DND-41 (cell line): ENCODE results near the gene CENPP.
A peak's percentile ranks its signal among the peaks of the same experiment; 100 is the strongest.

Experiments used
- ATAC-seq: fragments of 200-7000 bp; cut with Tn5 transposase; 3 replicates; pipeline ENCODE4 v1.9.1; 2021; ENCODE audit warnings: low read depth; ENCODE audit not compliant: insufficient read depth
- DNase-seq: peaks from one replicate; pipeline ENCODE4 v3.0.0-alpha.2; 2020
- H2AFZ ChIP-seq: 2 replicates; pipeline ENCODE4 v1.6.0; 2012; ENCODE audit warnings: low read depth, low read length
- H3K27ac ChIP-seq: 2 replicates; pipeline ENCODE4 v1.5.1; 2012; ENCODE audit warnings: low read length, inconsistent platforms
- H3K27me3 ChIP-seq: fragments of 200-600 bp; sonication (generic); 2 replicates; pipeline ENCODE4 v1.6.0; 2012; ENCODE audit warnings: low read length, mild to moderate bottlenecking, inconsistent platforms; ENCODE audit not compliant: insufficient read depth, poor library complexity
- H3K36me3 ChIP-seq: 2 replicates; pipeline ENCODE4 v1.5.1; 2012; ENCODE audit warnings: low read length, inconsistent platforms; ENCODE audit not compliant: insufficient read depth
- H3K4me1 ChIP-seq: 2 replicates; pipeline ENCODE4 v1.5.1; 2012; ENCODE audit warnings: mild to moderate bottlenecking, low read length; ENCODE audit not compliant: insufficient read depth
- H3K4me2 ChIP-seq: 2 replicates; pipeline ENCODE4 v1.6.0; 2012; ENCODE audit warnings: mild to moderate bottlenecking, moderate library complexity, low read length, inconsistent platforms; ENCODE audit not compliant: insufficient read depth
- H3K4me3 ChIP-seq, 2 experiments: fragments of 200-600 bp in 1 of 2; shearing (Covaris generic) in 1 of 2; 2 replicates each; pipeline ENCODE4 v1.5.1; 2012 to 2016; ENCODE audit warnings: inconsistent platforms in 2 of 2, low read length in 2 of 2, mild to moderate bottlenecking in 2 of 2, low read depth in 1 of 2, moderate library complexity in 1 of 2
- H3K79me2 ChIP-seq: 2 replicates; pipeline ENCODE4 v1.6.0; 2012; ENCODE audit warnings: low read length, inconsistent platforms; ENCODE audit not compliant: insufficient read depth
- H3K9ac ChIP-seq: 2 replicates; pipeline ENCODE4 v1.6.0; 2012; ENCODE audit warnings: low read depth, mild to moderate bottlenecking, inconsistent platforms, low read length, moderate library complexity
- H3K9me3 ChIP-seq: 2 replicates; pipeline ENCODE4 v1.5.1; 2012; ENCODE audit warnings: low read length, moderate library complexity, mild to moderate bottlenecking, inconsistent platforms; ENCODE audit not compliant: insufficient read depth, severe bottlenecking
- H4K20me1 ChIP-seq: 2 replicates; pipeline ENCODE4 v1.6.0; 2012; ENCODE audit warnings: low read length; ENCODE audit not compliant: insufficient read depth
- EZH2 ChIP-seq: IDR thresholded peaks from 3 replicates; pipeline ENCODE4 v1.6.1; 2012; ENCODE audit warnings: borderline replicate concordance, low read depth, mild to moderate bottlenecking, moderate library complexity, low read length, inconsistent platforms; ENCODE audit not compliant: severe bottlenecking
- TF ChIP-seq, protein P1 (sequence below): IDR thresholded peaks from 2 replicates; pipeline ENCODE4 v1.5.1; 2012; ENCODE audit warnings: borderline replicate concordance, low read length, moderate library complexity, mild to moderate bottlenecking; ENCODE audit not compliant: poor library complexity, severe bottlenecking; ENCODE audit errors: extremely low read depth

The CENPP gene

DNA sequence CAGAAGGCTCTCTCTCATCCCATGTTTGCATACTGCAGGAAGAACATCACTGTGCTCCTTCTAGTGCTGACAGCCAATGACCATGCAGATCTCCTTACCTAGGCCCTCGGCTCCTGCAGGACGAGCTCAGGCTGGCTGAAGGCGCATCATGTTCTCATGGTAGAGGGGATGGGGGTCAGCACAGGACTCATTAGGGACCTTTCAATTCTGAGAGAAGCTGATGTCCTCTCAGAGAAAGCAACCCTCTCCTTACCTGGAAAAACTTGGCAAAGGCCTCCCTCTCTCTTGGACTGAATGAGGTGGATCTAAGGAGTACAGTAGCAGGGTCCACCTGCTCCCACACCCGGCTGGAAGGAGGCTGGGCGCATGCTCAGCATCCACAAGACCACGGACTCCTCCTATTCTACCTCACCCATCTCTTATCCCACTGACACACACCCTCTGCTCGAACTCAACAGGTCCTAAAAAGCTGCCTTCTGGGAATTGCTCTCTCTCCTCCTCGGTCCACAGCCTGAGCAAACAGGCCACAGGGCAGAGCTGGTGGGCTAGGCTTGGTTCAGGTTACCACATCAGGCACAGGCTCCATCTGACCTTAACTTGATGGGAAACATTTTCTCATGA lies 341.3 kb downstream of the CENPP start:
- peaks cover 35% of the 10 kb centered on the region for H3K4me1 ChIP-seq
- H3K4me2 ChIP-seq = no peak overlapping the region

DNA sequence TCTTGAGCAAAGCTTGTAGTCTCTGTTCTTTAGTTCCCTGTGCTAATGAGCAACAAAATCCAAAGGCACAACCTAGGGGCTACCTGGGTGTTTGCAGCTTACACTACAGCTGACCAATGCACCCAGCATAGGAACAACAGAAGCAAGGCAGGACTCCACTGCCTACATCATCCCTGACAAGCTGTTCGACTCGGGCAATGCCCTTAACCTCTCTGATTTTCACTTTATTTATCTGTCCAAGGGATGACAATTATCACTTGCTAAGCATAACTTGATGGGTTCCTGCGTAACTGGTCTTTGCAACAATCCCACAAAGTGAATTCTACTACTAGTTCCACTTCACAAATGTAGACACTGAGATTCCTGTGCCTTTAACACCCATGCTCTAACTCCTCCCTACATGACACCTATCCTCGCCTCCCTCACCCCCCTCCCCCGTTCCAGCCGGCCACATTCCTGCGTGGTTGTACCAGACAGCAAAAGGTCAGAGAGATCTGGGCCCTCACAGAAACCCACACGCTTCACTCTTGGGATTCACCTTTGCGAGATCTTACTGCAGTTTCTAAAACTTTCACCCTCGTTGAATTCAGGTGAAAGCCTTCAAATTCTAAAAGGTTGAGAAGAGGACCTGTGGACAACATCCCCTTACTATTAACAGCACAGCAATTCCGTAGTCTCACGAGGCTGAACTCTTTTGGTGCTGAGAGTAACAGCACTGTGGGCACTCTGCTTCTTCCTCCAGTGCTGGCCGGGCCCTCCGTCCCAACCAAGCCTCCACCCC lies 343.2 kb downstream of the CENPP start:
- Histone ChIP-seq H3K79me2 (peaks cover 64% of the 10 kb centered on the region), H3K4me3 (peak overlapping the region; percentile 75 to 100; a peak in 3 of 4 replicates), H3K27ac (peak overlapping the region; percentile 81), H3K4me1 (peaks cover 35% of the 10 kb centered on the region), H2AFZ (peak overlapping the region; percentile 95), H3K4me2 (peak overlapping the region; percentile 76), H3K9ac (peak overlapping the region; percentile 95), H4K20me1 (peaks cover 16% of the 10 kb centered on the region), H3K9me3 (no peaks in the 10 kb centered on the region), H3K27me3 (no peaks in the 10 kb centered on the region), H3K36me3 (peaks cover 14% of the 10 kb centered on the region)
- DNase-seq (peak; percentile 30), ATAC-seq (no peak)
- TF ChIP-seq, protein P1, sequence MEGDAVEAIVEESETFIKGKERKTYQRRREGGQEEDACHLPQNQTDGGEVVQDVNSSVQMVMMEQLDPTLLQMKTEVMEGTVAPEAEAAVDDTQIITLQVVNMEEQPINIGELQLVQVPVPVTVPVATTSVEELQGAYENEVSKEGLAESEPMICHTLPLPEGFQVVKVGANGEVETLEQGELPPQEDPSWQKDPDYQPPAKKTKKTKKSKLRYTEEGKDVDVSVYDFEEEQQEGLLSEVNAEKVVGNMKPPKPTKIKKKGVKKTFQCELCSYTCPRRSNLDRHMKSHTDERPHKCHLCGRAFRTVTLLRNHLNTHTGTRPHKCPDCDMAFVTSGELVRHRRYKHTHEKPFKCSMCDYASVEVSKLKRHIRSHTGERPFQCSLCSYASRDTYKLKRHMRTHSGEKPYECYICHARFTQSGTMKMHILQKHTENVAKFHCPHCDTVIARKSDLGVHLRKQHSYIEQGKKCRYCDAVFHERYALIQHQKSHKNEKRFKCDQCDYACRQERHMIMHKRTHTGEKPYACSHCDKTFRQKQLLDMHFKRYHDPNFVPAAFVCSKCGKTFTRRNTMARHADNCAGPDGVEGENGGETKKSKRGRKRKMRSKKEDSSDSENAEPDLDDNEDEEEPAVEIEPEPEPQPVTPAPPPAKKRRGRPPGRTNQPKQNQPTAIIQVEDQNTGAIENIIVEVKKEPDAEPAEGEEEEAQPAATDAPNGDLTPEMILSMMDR = no peak
- TF ChIP-seq EZH2 = no peak

More for the DNA sequence above, 341.3 kb downstream of the CENPP start:
- Histone ChIP-seq H3K9me3 (no peaks in the 10 kb centered on the region), H3K4me3 (no peak overlapping the region), H3K27ac (no peak overlapping the region), H3K9ac (no peak overlapping the region), H3K79me2 (peaks cover 81% of the 10 kb centered on the region), H3K27me3 (no peaks in the 10 kb centered on the region), H3K36me3 (peaks cover 17% of the 10 kb centered on the region), H2AFZ (no peak overlapping the region), H4K20me1 (peaks cover 25% of the 10 kb centered on the region)
- DNase-seq (no peak), ATAC-seq (no peak)
- no peak for TF ChIP-seq EZH2
- TF ChIP-seq, protein P1 = no peak

DNA sequence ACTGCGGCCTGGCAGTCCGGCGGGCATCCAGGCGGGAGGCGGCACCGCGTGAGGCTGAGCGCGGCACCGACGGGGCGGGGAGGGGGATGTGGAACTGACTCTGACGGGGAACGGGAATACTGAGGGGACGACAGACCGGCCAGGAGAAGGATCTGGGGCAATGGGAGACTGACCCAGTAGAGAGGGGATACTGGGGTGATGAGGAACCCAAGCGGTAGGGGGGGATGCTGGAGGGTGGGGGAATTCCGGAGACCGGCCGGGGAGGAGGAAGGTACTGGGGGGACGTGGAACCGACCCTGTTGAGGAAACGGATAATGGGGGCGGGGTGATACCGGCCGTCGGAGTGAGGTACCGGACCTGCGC lies 343.8 kb downstream of the CENPP start:
- Histone ChIP-seq H3K27me3 (no peaks in the 10 kb centered on the region), H3K36me3 (peaks cover 14% of the 10 kb centered on the region), H2AFZ (peak overlapping the region; percentile 95), H3K79me2 (peaks cover 59% of the 10 kb centered on the region), H3K27ac (peak overlapping the region; percentile 81), H3K4me1 (peaks cover 35% of the 10 kb centered on the region), H4K20me1 (peaks cover 10% of the 10 kb centered on the region), H3K9me3 (no peaks in the 10 kb centered on the region), H3K9ac (peak overlapping the region; percentile 95), H3K4me3 (peak overlapping the region; percentile 75 to 100; a peak in 3 of 4 replicates), H3K4me2 (peak overlapping the region; percentile 76)
- DNase-seq (peak; percentile 23), ATAC-seq (0 out of 3 replicates have a peak, but pooled peaks have one; percentile 1)
- no peak for TF ChIP-seq EZH2
- TF ChIP-seq, protein P1 = no peak
